SK-N-MC (cell line): ENCODE data around the gene STRN4.

Experiments
- EZH2 ChIP-seq: fragments of 200-600 bp; sonication (generic); IDR thresholded peaks from one replicate; pipeline ENCODE4 v1.6.1; 2017; ENCODE audit warnings: antibody characterized with exemption
- FOXP2 ChIP-seq: optimal IDR thresholded peaks from 2 replicates; pipeline ENCODE3; 2011; ENCODE audit warnings: mild to moderate bottlenecking, moderate library complexity; ENCODE audit not compliant: insufficient read depth; ENCODE audit errors: extremely low read length, control extremely low read depth
- POLR2AphosphoS5 ChIP-seq: IDR thresholded peaks from 2 replicates; pipeline ENCODE4 v1.6.1; 2012; ENCODE audit warnings: mild to moderate bottlenecking, low read depth, low read length, borderline replicate concordance

DNA sequence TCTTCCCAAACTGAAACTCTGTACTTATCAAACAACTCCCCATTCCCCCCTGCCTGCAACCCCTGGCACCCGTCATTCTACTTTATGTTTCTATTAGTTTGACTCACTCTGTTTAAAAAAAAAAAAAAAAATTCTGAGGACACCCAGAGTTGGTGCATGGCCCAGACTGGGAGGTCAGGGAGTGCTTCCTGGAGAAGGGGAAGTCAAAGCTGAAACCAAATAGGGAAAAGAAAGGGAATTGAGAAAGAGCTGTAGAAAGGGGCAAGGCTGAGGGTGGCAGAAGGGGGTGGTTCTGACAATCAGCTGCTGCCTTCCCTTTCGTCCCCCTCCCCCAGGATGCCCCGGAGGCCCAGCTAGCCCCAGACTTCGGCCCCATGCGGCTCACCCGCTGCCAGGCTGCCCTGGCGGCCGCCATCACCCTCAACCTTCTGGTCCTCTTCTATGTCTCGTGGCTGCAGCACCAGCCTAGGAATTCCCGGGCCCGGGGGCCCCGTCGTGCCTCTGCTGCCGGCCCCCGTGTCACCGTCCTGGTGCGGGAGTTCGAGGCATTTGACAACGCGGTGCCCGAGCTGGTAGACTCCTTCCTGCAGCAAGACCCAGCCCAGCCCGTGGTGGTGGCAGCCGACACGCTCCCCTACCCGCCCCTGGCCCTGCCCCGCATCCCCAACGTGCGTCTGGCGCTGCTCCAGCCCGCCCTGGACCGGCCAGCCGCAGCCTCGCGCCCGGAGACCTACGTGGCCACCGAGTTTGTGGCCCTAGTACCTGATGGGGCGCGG, 9.0 kb upstream of the STRN4 start:
- TF ChIP-seq EZH2 (no peak), POLR2AphosphoS5 (no peak), FOXP2 (no peak)
